ENCODE measurements around the gene SPATA13. TPM values are rescaled to one million over a fixed set of nuclear protein-coding genes. Genes with fewer than 3 reads are reported as not detected.
"Not testable (repeated sequence)": the region's sequence is repeated elsewhere in the genome, so short reads cannot be mapped to it uniquely, and the experiment has no call there.

SPATA13 gene
- total RNA-seq, 2 donors from 2014 or later = 19.4 to 24.8 TPM

DNA sequence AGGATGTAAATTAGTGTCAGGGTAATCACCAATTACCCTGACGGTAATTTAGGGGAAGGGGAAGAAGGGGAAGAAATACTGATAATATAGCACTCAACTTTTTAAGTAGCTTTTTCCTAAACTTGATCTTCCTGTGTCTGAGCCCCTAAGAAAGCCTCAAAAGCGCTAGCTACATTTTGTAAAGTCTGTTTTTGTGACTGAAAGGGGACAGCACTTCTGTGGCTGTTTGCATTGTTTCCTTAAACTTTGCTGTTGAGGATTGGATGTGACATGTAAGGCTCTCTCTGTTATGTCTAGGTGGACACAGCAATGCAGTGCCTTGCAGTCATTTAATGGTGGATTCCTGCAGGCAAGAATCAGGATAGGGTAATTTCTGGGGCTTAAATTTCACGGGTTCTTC, 42.8 kb downstream of the SPATA13 start:
- H3K9me3 Mint-ChIP-seq = no peaks in the 10 kb centered on the region

DNA sequence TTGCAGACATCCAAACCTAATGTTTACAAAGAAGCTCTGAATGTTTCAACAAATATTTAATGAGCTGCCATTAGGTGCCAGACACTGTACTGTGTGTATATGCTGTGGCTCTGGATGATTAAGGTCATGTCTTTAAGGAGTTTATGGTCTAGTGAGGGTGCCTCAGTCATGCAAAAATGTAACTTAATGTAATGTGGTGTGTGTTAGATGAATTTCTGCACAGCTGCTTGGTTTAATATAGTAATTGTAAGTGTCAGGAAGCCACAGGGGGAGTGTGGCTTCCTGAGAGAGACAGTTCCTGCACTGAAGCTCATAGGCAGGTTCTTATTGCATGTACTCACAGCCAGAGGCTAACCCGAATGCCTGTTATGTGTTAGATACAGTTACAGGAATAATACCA, 43.3 kb downstream of the SPATA13 start:
- Histone ChIP-seq H3K36me3 (ENCODE audit: control insufficient read depth, insufficient read depth, low read length) (no peaks in the 10 kb centered on the region), H3K4me1 (ENCODE audit: control insufficient read depth, insufficient read depth, low read length) (no peaks in the 10 kb centered on the region), H3K27me3 (ENCODE audit: control insufficient read depth, insufficient read depth, low read length, poor library complexity, severe bottlenecking) (no peaks in the 10 kb centered on the region), H3K9ac (ENCODE audit: extremely low read depth, low read length, poor library complexity, severe bottlenecking) (no peak overlapping the region), H3K4me3 (ENCODE audit: low read length) (no peak overlapping the region), H3K9me3 (ENCODE audit: control insufficient read depth, low read length) (no peaks in the 10 kb centered on the region), H3K27ac (ENCODE audit: low read depth, low read length) (no peak overlapping the region)
- Mint-ChIP-seq H3K27ac (no peak overlapping the region), H3K9me3 (no peaks in the 10 kb centered on the region), H3K27me3 (ENCODE audit: insufficient read depth) (no peaks in the 10 kb centered on the region), H3K4me3 (no peak overlapping the region), H3K36me3 (ENCODE audit: low read depth) (no peaks in the 10 kb centered on the region), H3K4me1 (peaks cover 35% of the 10 kb centered on the region)
- WGBS, 2 experiments (ENCODE audit: insufficient coverage in 1 of 2, insufficient read length in 1 of 2) = 95% methylated on average over 1 of the region's 1 CpG; no CpG with 5 or more reads in 1 of the 2 experiments
- TF ChIP-seq, protein P1, sequence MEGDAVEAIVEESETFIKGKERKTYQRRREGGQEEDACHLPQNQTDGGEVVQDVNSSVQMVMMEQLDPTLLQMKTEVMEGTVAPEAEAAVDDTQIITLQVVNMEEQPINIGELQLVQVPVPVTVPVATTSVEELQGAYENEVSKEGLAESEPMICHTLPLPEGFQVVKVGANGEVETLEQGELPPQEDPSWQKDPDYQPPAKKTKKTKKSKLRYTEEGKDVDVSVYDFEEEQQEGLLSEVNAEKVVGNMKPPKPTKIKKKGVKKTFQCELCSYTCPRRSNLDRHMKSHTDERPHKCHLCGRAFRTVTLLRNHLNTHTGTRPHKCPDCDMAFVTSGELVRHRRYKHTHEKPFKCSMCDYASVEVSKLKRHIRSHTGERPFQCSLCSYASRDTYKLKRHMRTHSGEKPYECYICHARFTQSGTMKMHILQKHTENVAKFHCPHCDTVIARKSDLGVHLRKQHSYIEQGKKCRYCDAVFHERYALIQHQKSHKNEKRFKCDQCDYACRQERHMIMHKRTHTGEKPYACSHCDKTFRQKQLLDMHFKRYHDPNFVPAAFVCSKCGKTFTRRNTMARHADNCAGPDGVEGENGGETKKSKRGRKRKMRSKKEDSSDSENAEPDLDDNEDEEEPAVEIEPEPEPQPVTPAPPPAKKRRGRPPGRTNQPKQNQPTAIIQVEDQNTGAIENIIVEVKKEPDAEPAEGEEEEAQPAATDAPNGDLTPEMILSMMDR (conservative IDR thresholded peaks at IDR 0.05) = no peak
- no peak for DNase-seq

More for the DNA sequence above, 42.8 kb downstream of the SPATA13 start:
- DNase-seq = no peak
- Histone ChIP-seq H3K9me3 (ENCODE audit: control insufficient read depth, low read length) (no peaks in the 10 kb centered on the region), H3K4me1 (ENCODE audit: control insufficient read depth, insufficient read depth, low read length) (no peaks in the 10 kb centered on the region), H3K36me3 (ENCODE audit: control insufficient read depth, insufficient read depth, low read length) (no peaks in the 10 kb centered on the region), H3K9ac (ENCODE audit: extremely low read depth, low read length, poor library complexity, severe bottlenecking) (no peak overlapping the region), H3K27me3 (ENCODE audit: control insufficient read depth, insufficient read depth, low read length, poor library complexity, severe bottlenecking) (no peaks in the 10 kb centered on the region), H3K27ac (ENCODE audit: low read depth, low read length) (no peak overlapping the region), H3K4me3 (ENCODE audit: low read length) (no peak overlapping the region)
- WGBS, 2 experiments (ENCODE audit: insufficient coverage in 1 of 2, insufficient read length in 1 of 2) = 56% methylated on average over 3 of the region's 3 CpGs; no CpG with 5 or more reads in 1 of the 2 experiments
- Mint-ChIP-seq H3K27me3 (ENCODE audit: insufficient read depth) (no peaks in the 10 kb centered on the region), H3K27ac (no peak overlapping the region), H3K4me1 (peaks cover 39% of the 10 kb centered on the region), H3K4me3 (no peak overlapping the region), H3K36me3 (ENCODE audit: low read depth) (no peaks in the 10 kb centered on the region)
- TF ChIP-seq, protein P1 (conservative IDR thresholded peaks at IDR 0.05) = no peak

DNA sequence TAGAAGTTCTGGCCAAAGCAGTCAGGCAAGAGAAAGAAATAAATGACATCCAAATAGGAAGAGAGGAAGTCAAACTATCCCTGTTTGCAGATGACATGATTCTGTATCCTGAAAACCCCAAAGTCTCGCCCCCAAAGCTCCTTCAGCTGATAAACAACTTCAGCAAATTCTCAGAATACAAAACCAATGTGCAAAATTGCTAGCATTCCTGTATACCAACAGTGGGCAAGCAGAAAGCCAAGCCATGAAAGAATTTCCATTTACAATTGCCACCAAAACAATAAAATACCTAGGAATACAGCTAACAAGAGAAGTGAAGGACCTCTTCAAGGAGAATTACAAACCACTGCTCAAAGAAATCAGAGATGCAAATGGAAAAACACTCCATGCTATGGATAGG, 44.6 kb downstream of the SPATA13 start:
- not testable (repeated sequence) for H3K36me3 ChIP-seq (ENCODE audit: control insufficient read depth, insufficient read depth, low read length); H3K9ac ChIP-seq (ENCODE audit: extremely low read depth, low read length, poor library complexity, severe bottlenecking); DNase-seq; H3K9me3 Mint-ChIP-seq; H3K4me3 Mint-ChIP-seq; H3K4me1 ChIP-seq (ENCODE audit: control insufficient read depth, insufficient read depth, low read length); H3K4me3 ChIP-seq (ENCODE audit: low read length); H3K27ac Mint-ChIP-seq; H3K27me3 ChIP-seq (ENCODE audit: control insufficient read depth, insufficient read depth, low read length, poor library complexity, severe bottlenecking); H3K27me3 Mint-ChIP-seq (ENCODE audit: insufficient read depth); H3K36me3 Mint-ChIP-seq (ENCODE audit: low read depth); H3K9me3 ChIP-seq (ENCODE audit: control insufficient read depth, low read length); H3K27ac ChIP-seq (ENCODE audit: low read depth, low read length)
- 78% methylated on average over 1 of the region's 1 CpG; no CpG with 5 or more reads in 1 of the 2 experiments for WGBS, 2 experiments (ENCODE audit: insufficient coverage in 1 of 2, insufficient read length in 1 of 2)
- H3K4me1 Mint-ChIP-seq = peaks cover 27% of the 10 kb centered on the region

Measured in endodermal cell (in vitro differentiated cells).